Breast epithelium (tissue), 3 donors: Measurements from ENCODE around the gene WASHC2C.
"Not testable (repeated sequence)": the region's sequence is repeated elsewhere in the genome, so short reads cannot be mapped to it uniquely, and the experiment has no call there.

ENCODE experiments used
- POLR2AphosphoS5 ChIP-seq, 3 donors: sonication (generic); formaldehyde crosslinking; IDR thresholded peaks; one replicate each; pipeline ENCODE4 v1.6.1; 2017; ENCODE audit warnings: antibody characterized with exemption in 3 of 3
- TF ChIP-seq, protein P1 (sequence below), 3 donors: fragments of 450-650 bp; IDR thresholded peaks; one replicate each; pipeline ENCODE4 v1.5.1; 2016 to 2017; ENCODE audit warnings: antibody characterized with exemption in 3 of 3, mild to moderate bottlenecking in 3 of 3, moderate library complexity in 3 of 3

DNA sequence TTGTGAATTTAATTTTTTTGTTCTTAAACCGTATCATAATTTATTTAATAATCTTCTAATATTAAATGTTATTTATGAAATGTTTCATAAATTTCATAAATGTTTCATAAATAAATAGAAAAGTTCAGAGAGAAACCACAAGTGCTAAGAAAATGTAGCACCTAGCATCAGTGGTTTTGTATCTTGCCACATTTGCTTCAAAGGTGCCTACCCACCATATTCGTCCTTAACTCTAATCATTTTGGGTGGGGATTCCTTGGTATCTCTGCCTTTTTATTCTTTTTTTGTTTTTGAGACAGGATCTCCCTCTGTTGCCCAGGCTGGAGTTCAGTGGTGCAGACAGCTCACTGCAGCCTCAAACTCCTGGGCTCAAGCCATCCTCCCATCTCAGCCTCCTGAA lies 7.4 kb downstream of the WASHC2C start:
- not testable (repeated sequence) for TF ChIP-seq POLR2AphosphoS5 (IDR thresholded peaks at IDR 0.05)
- TF ChIP-seq, protein P1, sequence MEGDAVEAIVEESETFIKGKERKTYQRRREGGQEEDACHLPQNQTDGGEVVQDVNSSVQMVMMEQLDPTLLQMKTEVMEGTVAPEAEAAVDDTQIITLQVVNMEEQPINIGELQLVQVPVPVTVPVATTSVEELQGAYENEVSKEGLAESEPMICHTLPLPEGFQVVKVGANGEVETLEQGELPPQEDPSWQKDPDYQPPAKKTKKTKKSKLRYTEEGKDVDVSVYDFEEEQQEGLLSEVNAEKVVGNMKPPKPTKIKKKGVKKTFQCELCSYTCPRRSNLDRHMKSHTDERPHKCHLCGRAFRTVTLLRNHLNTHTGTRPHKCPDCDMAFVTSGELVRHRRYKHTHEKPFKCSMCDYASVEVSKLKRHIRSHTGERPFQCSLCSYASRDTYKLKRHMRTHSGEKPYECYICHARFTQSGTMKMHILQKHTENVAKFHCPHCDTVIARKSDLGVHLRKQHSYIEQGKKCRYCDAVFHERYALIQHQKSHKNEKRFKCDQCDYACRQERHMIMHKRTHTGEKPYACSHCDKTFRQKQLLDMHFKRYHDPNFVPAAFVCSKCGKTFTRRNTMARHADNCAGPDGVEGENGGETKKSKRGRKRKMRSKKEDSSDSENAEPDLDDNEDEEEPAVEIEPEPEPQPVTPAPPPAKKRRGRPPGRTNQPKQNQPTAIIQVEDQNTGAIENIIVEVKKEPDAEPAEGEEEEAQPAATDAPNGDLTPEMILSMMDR (IDR thresholded peaks at IDR 0.05): not testable (repeated sequence)
